HEK293T (cell line): ENCODE data around the gene TBC1D24.

Experiments used
- CTCF ChIA-PET: fragments of 350-600 bp; formaldehyde crosslinking; extraction: SDS; loops from one replicate; lab custom pipeline; 2021; ENCODE audit warnings: antibody characterized with exemption, inconsistent platforms; lab: Yijun Ruan, JAX
- POLR2A ChIA-PET: fragments of 350-600 bp; formaldehyde crosslinking; extraction: SDS; loops from one replicate; lab custom pipeline; 2020; ENCODE audit warnings: antibody characterized with exemption, inconsistent platforms; lab: Yijun Ruan, JAX
- DNase-seq: peaks from one replicate; pipeline ENCODE4 v3.0.0; 2012; ENCODE audit warnings: mixed read lengths; ENCODE audit errors: extremely low spot score
- ARNT ChIP-seq: fragments of 450-650 bp; IDR thresholded peaks from 2 replicates; pipeline ENCODE4 v1.6.1; 2017; ENCODE audit warnings: mild to moderate bottlenecking
- BHLHE40 ChIP-seq: fragments of 450-650 bp; IDR thresholded peaks from 2 replicates; pipeline ENCODE4 v1.6.1; 2016; ENCODE audit warnings: mild to moderate bottlenecking, moderate library complexity, borderline replicate concordance
- CTBP1 ChIP-seq: fragments of 450-650 bp; IDR thresholded peaks from 2 replicates; pipeline ENCODE4 v1.6.1; 2016; ENCODE audit warnings: borderline replicate concordance
- ELF4 ChIP-seq: fragments of 450-650 bp; IDR thresholded peaks from 2 replicates; pipeline ENCODE4 v1.6.1; 2017; ENCODE audit warnings: antibody characterized with exemption
- FOXA1 ChIP-seq: fragments of 450-650 bp; IDR thresholded peaks from 2 replicates; pipeline ENCODE4 v1.6.1; 2016; ENCODE audit warnings: mild to moderate bottlenecking
- FOXK2 ChIP-seq: fragments of 450-650 bp; IDR thresholded peaks from 2 replicates; pipeline ENCODE4 v1.6.1; 2016; ENCODE audit warnings: mild to moderate bottlenecking
- FOXM1 ChIP-seq: fragments of 450-650 bp; IDR thresholded peaks from 2 replicates; pipeline ENCODE4 v1.6.1; 2017; ENCODE audit warnings: mild to moderate bottlenecking, borderline replicate concordance
- HDGF ChIP-seq: fragments of 450-650 bp; IDR thresholded peaks from 2 replicates; pipeline ENCODE4 v1.6.1; 2017; ENCODE audit warnings: antibody characterized with exemption, borderline replicate concordance
- L3MBTL2 ChIP-seq: fragments of 450-650 bp; conservative IDR thresholded peaks from 2 replicates; pipeline ENCODE4 v1.6.1; 2016; ENCODE audit warnings: mild to moderate bottlenecking
- LEF1 ChIP-seq: fragments of 450-650 bp; IDR thresholded peaks from 2 replicates; pipeline ENCODE4 v1.6.1; 2017; ENCODE audit warnings: mild to moderate bottlenecking, borderline replicate concordance
- NFRKB ChIP-seq: fragments of 450-650 bp; IDR thresholded peaks from 2 replicates; pipeline ENCODE4 v1.6.1; 2016; ENCODE audit warnings: mild to moderate bottlenecking, moderate library complexity
- PKNOX1 ChIP-seq: fragments of 450-650 bp; IDR thresholded peaks from 2 replicates; pipeline ENCODE4 v1.6.1; 2016
- SP1 ChIP-seq: fragments of 450-650 bp; IDR thresholded peaks from 2 replicates; pipeline ENCODE4 v1.6.1; 2017
- SUZ12 ChIP-seq: fragments of 450-650 bp; IDR thresholded peaks from 2 replicates; pipeline ENCODE4 v1.6.1; 2016; ENCODE audit warnings: mild to moderate bottlenecking
- TARDBP ChIP-seq: fragments of 450-650 bp; IDR thresholded peaks from 2 replicates; pipeline ENCODE4 v1.6.1; 2016
- ZNF384 ChIP-seq: fragments of 450-650 bp; IDR thresholded peaks from 2 replicates; pipeline ENCODE4 v1.6.1; 2016

The TBC1D24 gene

GRCh38 chr16:2452650-2453049 lies 22.3 kb upstream of the TBC1D24 start:
- TF ChIP-seq ZNF384 (no peak), PKNOX1 (no peak), ELF4 (no peak), BHLHE40 (no peak), LEF1 (no peak), FOXM1 (no peak), FOXA1 (no peak), SUZ12 (no peak), SP1 (no peak), CTBP1 (no peak)
- DNase-seq = no peak
- ChIA-PET POLR2A (interaction anchor here (1.0 kb wide), 1 partner anchor 16 kb away, joined by 3 read pairs; no protein-coding TSS in a partner anchor), CTCF (no interaction called here)

GRCh38 chr16:2455081-2455845 lies 19.7 kb upstream of the TBC1D24 start:
- ChIA-PET CTCF (interaction anchor here (0.6 kb wide), 1 partner anchor 46 kb away, joined by 5 read pairs; no protein-coding TSS in a partner anchor), POLR2A (interaction anchor here (1.0 to 1.6 kb wide), 2 partner anchors 15 to 25 kb away, joined by 3 to 4 read pairs; no protein-coding TSS in a partner anchor)
- no peak for DNase-seq
- TF ChIP-seq HDGF (no peak), TARDBP (no peak), LEF1 (no peak), PKNOX1 (no peak), NFRKB (no peak), FOXA1 (no peak), SP1 (no peak), L3MBTL2 (no peak), CTBP1 (no peak), SUZ12 (no peak), FOXK2 (no peak), BHLHE40 (no peak), ARNT (no peak), ELF4 (no peak), FOXM1 (no peak)

GRCh38 chr16:2456551-2457153 lies 18.3 kb upstream of the TBC1D24 start:
- ChIA-PET CTCF (interaction anchor here (0.6 kb wide), 1 partner anchor 59 kb away, joined by 6 read pairs; no protein-coding TSS in a partner anchor), POLR2A (interaction anchor here (1.6 to 5.1 kb wide), 2 partner anchors 13 to 26 kb away, joined by 4 to 70 read pairs; partner anchors contain the start of gene NTN3)
- DNase-seq = no peak
- no peak for TF ChIP-seq BHLHE40
- no peak for TF ChIP-seq PKNOX1
- no peak for TF ChIP-seq FOXM1
- no peak for TF ChIP-seq SUZ12
- TF ChIP-seq FOXA1 = no peak
- no peak for TF ChIP-seq CTBP1
- no peak for TF ChIP-seq NFRKB
- no peak for TF ChIP-seq ZNF384
- no peak for TF ChIP-seq HDGF
- no peak for TF ChIP-seq L3MBTL2
- no peak for TF ChIP-seq ELF4
- no peak for TF ChIP-seq SP1
- TF ChIP-seq FOXK2 = no peak
- TF ChIP-seq LEF1 = no peak
- no peak for TF ChIP-seq TARDBP
- TF ChIP-seq ARNT = no peak

GRCh38 chr16:2457267-2457666 lies 17.7 kb upstream of the TBC1D24 start:
- CTCF ChIA-PET = interaction anchor here (0.6 kb wide), 1 partner anchor 58 kb away, joined by 6 read pairs; no protein-coding TSS in a partner anchor
- DNase-seq = no peak
- TF ChIP-seq PKNOX1 (no peak), NFRKB (no peak), SP1 (no peak), HDGF (no peak), BHLHE40 (no peak), FOXK2 (no peak), L3MBTL2 (no peak), FOXM1 (no peak), ELF4 (no peak), CTBP1 (no peak), SUZ12 (no peak), TARDBP (no peak), ARNT (no peak), FOXA1 (no peak), ZNF384 (no peak), LEF1 (no peak)
- POLR2A ChIA-PET = interaction anchor here (1.2 to 5.1 kb wide), 3 partner anchors 13 to 27 kb away, joined by 3 to 70 read pairs (median 4); partner anchors contain the start of genes NTN3 and TBC1D24
